ENCODE results near the gene MGLL. TPM values are rescaled to one million over a fixed set of nuclear protein-coding genes. Genes with fewer than 3 reads are reported as not detected.

Gene MGLL
- total RNA-seq, 6 experiments from 2014 or later: 128 to 144 (median 129) TPM

GRCh38 chr3:127860211-127860696, 37.9 kb upstream of the MGLL start:
- Mint-ChIP-seq H3K9me3 (no peaks in the 10 kb centered on the region), H3K4me3 (no peak overlapping the region), H3K36me3 (ENCODE audit: low read depth) (no peaks in the 10 kb centered on the region), H3K4me1 (ENCODE audit: low read depth) (no peaks in the 10 kb centered on the region), H3K27me3 (ENCODE audit: insufficient read depth) (peaks cover 12% of the 10 kb centered on the region), H3K27ac (no peak overlapping the region)
- no peak for TF ChIP-seq CTCF (IDR thresholded peaks at IDR 0.05)
- no peak for DNase-seq

GRCh38 chr3:127859730-127860129, 37.4 kb upstream of the MGLL start:
- no peaks in the 10 kb centered on the region for H3K4me1 Mint-ChIP-seq (ENCODE audit: low read depth)
- H3K27me3 Mint-ChIP-seq (ENCODE audit: insufficient read depth): peaks cover 14% of the 10 kb centered on the region
- H3K27ac Mint-ChIP-seq: no peak overlapping the region
- DNase-seq: no peak
- no peaks in the 10 kb centered on the region for H3K36me3 Mint-ChIP-seq (ENCODE audit: low read depth)
- TF ChIP-seq CTCF (IDR thresholded peaks at IDR 0.05): no peak
- H3K4me3 Mint-ChIP-seq: no peak overlapping the region
- no peaks in the 10 kb centered on the region for H3K9me3 Mint-ChIP-seq

GRCh38 chr3:127858937-127859336, 36.6 kb upstream of the MGLL start:
- Mint-ChIP-seq H3K4me1 (ENCODE audit: low read depth) (no peaks in the 10 kb centered on the region), H3K36me3 (ENCODE audit: low read depth) (no peaks in the 10 kb centered on the region), H3K27ac (no peak overlapping the region)

GRCh38 chr3:127858521-127858920, 36.2 kb upstream of the MGLL start:
- TF ChIP-seq CTCF (IDR thresholded peaks at IDR 0.05): no peak
- H3K27me3 Mint-ChIP-seq (ENCODE audit: insufficient read depth): peaks cover 15% of the 10 kb centered on the region
- H3K4me3 Mint-ChIP-seq: no peak overlapping the region
- no peaks in the 10 kb centered on the region for H3K4me1 Mint-ChIP-seq (ENCODE audit: low read depth)
- no peak overlapping the region for H3K27ac Mint-ChIP-seq
- DNase-seq: no peak
- H3K9me3 Mint-ChIP-seq: no peaks in the 10 kb centered on the region
- no peaks in the 10 kb centered on the region for H3K36me3 Mint-ChIP-seq (ENCODE audit: low read depth)

More at GRCh38 chr3:127858937-127859336, 36.6 kb upstream of the MGLL start:
- Mint-ChIP-seq H3K27me3 (ENCODE audit: insufficient read depth) (peaks cover 15% of the 10 kb centered on the region), H3K9me3 (no peaks in the 10 kb centered on the region), H3K4me3 (no peak overlapping the region)
- no peak for DNase-seq
- TF ChIP-seq CTCF (IDR thresholded peaks at IDR 0.05): no peak

GRCh38 chr3:127857333-127857732, 35.0 kb upstream of the MGLL start:
- H3K27ac Mint-ChIP-seq: no peak overlapping the region
- H3K4me1 Mint-ChIP-seq (ENCODE audit: low read depth): no peaks in the 10 kb centered on the region
- H3K9me3 Mint-ChIP-seq: no peaks in the 10 kb centered on the region
- H3K36me3 Mint-ChIP-seq (ENCODE audit: low read depth): no peaks in the 10 kb centered on the region
- DNase-seq: no peak
- TF ChIP-seq CTCF (IDR thresholded peaks at IDR 0.05): no peak; the same call in 1 of the 2 replicates
- H3K27me3 Mint-ChIP-seq (ENCODE audit: insufficient read depth): peaks cover 15% of the 10 kb centered on the region
- H3K4me3 Mint-ChIP-seq: no peak overlapping the region

GRCh38 chr3:127856801-127857200, 34.5 kb upstream of the MGLL start:
- H3K4me3 Mint-ChIP-seq: no peak overlapping the region
- no peaks in the 10 kb centered on the region for H3K9me3 Mint-ChIP-seq
- no peaks in the 10 kb centered on the region for H3K4me1 Mint-ChIP-seq (ENCODE audit: low read depth)
- DNase-seq: no peak
- no peak for TF ChIP-seq CTCF (IDR thresholded peaks at IDR 0.05)
- H3K27ac Mint-ChIP-seq: no peak overlapping the region
- no peaks in the 10 kb centered on the region for H3K36me3 Mint-ChIP-seq (ENCODE audit: low read depth)
- peaks cover 15% of the 10 kb centered on the region for H3K27me3 Mint-ChIP-seq (ENCODE audit: insufficient read depth)

Measured in HFFc6 (cell line).